Measurements from ENCODE around the gene ACOX1.
A peak's percentile ranks its signal among the peaks of the same experiment; 100 is the strongest.

Gene ACOX1

GRCh38 chr17:75926456-75926855, 52.5 kb downstream of the ACOX1 start:
- no peak for FAIRE-seq

- no peak for FAIRE-seq
Measured at GRCh38 chr17:75925912-75926311, 53.1 kb downstream of the ACOX1 start.

GRCh38 chr17:75925103-75925502, 53.9 kb downstream of the ACOX1 start:
- FAIRE-seq = no peak

GRCh38 chr17:75922963-75923874, 55.7 kb downstream of the ACOX1 start:
- no peak for FAIRE-seq

GRCh38 chr17:75922173-75922961, 56.6 kb downstream of the ACOX1 start:
- FAIRE-seq = no peak

- no peak for FAIRE-seq
Measured at GRCh38 chr17:75921596-75921995, 57.4 kb downstream of the ACOX1 start.

- no peak for FAIRE-seq
Measured at GRCh38 chr17:75920045-75920560, 58.9 kb downstream of the ACOX1 start.

GRCh38 chr17:75919611-75920010, 59.4 kb downstream of the ACOX1 start:
- FAIRE-seq = no peak

GRCh38 chr17:75917917-75918445, 61.0 kb downstream of the ACOX1 start:
- FAIRE-seq = no peak

- FAIRE-seq = no peak
Measured at GRCh38 chr17:75917141-75917916, 61.6 kb downstream of the ACOX1 start.

- FAIRE-seq = no peak
Measured at GRCh38 chr17:75915268-75915667, 63.7 kb downstream of the ACOX1 start.

- no peak for FAIRE-seq
Measured at GRCh38 chr17:75914643-75915267, 64.2 kb downstream of the ACOX1 start.

GRCh38 chr17:75913537-75914210, 65.3 kb downstream of the ACOX1 start:
- FAIRE-seq = no peak

GRCh38 chr17:75910699-75911098, 68.3 kb downstream of the ACOX1 start:
- FAIRE-seq = no peak

- no peak for FAIRE-seq
Measured at GRCh38 chr17:75909812-75910274, 69.1 kb downstream of the ACOX1 start.

GRCh38 chr17:75909051-75909811, 69.7 kb downstream of the ACOX1 start:
- no peak for FAIRE-seq

- no peak for FAIRE-seq
Measured at GRCh38 chr17:75908201-75908600, 70.8 kb downstream of the ACOX1 start.

- FAIRE-seq = no peak
Measured at GRCh38 chr17:75906143-75906884, 72.7 kb downstream of the ACOX1 start.

- FAIRE-seq = peak; percentile 88
Measured at GRCh38 chr17:75904749-75905521, 74.0 kb downstream of the ACOX1 start, which contains the start of gene MRPL38. Gene MRPL38, minus strand, starts transcription at chr17:75904884. Its CDS starts 9 bp downstream, at chr17:75904875.

Data from G401.6 (cell line).